Pulmonary artery endothelial cell (primary cell): ENCODE data around the gene CD48. TPM values are rescaled to one million over a fixed set of nuclear protein-coding genes. Genes with fewer than 3 reads are reported as not detected.

ENCODE experiments used
- DNase-seq: peaks from one replicate; pipeline ENCODE4 v3.0.0-alpha.2; 2011; ENCODE audit warnings: low read depth, low spot score
- total RNA-seq: library from RNA; depleted of rRNA; stranded (reverse); fragments of >200 nt; gene quantifications from 2 replicates; pipeline ENCODE4 v1.2.3, GENCODE V29; 2014

The CD48 gene
- total RNA-seq, 1 donor from 2014 or later = not detected

DNA sequence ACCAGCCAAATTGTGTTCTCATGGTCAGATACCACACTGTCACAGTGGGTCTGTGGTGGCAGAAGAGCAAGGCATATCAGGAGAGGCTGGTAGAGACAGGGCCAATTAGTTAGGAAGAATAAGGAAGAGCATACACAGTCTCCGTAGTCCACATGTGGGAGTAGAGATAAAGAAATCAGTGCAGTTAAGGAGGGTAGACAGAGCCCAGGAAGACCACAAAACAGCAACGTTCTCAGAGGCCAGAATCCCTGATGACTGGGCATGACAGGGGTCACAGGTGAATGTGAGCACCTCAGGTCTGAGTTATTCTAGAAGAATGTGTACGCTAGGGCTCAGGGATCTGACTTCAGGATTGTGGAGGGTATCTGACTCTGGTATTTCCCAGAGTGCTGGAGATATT lies 31.7 kb downstream of the CD48 start:
- no peak for DNase-seq

DNA sequence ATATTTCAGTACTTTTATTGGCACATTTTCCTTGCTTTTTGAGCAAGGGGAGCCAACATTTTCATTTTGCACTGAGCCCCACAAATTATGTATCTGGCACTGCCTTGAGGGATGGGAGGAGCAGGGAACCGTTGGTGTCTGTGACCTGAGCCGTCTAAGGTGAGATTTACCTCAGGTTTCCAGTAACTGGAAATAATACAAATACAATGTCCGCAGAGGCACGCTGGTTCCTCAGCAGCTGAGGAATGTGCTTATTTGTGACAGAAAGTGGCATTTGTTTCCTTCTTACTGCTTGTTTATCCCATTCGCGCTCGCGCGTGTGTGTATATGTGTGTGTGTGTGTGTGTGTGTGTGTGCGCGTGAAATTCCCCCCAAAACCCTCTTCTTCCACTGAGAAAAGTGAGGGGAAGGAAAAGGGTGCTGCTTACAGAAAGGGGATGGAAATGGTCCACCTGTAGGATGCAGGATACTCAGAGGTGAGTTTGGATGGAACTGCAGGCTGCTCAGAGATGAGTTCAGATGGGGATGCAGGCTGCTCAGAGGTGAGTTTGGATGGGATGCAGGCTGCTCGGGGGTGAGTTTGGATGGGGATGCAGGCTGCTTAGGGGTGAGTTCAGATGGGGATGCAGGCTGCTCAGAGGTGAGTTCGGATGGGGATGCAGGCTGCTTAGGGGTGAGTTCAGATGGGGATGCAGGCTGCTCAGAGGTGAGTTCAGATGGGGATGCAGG lies 34.6 kb downstream of the CD48 start:
- DNase-seq = no peak

DNA sequence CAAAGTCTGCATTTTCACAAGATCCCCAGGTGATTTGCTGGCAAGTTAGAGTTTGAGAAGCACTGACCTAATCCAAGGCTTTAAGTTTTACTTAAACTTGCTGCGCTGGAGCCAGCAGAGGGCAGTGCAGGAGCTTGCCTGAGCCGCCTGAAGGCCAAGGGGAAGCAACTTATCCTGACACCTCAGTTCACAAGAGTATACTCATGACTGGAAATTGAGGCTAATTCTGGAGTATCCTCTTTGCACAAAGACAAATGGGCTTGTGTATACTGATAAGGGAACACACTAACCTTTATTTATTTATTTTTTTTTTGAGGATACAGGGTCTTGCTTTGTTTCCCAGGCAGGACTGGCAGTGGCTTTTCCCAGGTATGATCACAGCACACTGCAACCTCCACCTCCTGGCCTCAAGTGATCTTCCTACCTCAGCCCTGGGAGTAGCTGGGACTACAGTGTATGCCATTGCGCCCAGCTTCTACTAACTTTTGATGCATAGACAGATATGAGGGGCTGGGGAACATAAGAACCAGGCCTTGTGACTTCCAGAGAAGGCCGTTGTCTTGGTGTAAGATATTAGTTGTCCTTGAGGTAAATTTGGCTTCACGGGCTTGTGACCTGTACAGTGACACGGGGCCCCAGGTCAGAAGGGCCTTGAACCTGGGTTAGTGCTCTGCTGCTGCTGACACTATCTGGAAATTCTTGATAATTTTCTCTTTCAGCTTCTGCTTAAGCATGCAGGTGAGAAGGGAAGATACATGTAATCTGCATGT lies 35.8 kb downstream of the CD48 start:
- peak; percentile 11 for DNase-seq

DNA sequence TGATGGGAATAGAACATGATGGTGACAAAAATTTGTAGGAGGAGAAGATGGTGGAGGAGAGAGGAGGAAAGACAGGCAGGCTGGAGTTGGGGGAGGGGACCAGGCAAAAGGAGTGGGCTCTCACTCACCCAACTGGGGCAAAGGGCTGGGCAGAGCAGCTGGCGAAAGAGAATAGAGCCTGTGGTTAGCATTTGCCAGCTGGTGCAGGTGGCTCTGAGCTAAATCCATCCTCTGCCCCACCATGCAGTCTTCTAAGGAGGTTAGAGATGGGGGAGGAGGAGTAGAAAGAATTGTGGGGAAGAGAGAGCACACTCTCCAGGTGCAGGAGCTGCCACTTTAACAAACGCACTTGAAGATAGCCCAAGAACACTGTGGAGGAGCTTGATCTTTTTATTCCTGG lies 37.2 kb downstream of the CD48 start:
- DNase-seq = no peak

DNA sequence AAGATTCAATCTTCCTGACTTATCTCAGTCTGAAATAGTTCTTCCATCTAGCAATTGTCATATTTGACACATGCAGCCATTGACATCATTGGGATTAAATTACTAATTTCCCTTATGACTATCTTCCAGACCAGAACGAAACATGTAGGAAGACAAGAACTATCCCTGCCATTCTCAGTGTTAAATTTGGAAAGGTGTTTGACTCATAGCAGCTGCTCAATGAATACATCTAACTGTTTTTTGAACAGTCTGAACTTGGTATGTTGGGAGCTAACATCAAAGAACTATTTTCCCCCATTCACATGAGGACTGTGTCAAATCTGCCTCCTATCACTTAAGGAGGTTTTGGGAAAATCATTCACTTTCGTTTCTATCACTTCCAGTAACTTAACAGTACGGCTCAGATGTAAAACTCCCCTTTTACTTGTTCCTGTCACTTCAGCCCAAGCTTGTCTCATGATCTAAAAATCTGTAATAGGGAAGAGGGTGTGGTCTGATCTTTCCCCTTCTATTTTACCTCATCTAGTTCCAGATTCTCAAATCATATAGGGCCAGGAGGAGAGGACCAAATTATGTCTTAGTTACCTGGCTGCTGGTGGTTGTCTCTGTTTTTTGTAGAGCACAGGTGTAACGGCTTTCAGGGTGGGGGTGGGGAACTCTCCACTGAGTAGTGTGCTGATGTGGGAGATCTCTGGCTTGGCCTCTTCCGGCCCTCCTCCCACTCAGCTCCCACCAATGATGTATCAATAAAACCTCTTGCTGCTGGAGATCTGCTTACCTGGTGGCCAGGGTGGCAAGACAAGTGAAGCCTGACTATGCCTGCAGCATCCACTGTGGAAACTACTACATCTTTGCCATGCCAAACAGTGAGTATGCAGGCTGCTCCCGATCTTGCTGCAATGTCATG lies 38.6 kb downstream of the CD48 start:
- no peak for DNase-seq

DNA sequence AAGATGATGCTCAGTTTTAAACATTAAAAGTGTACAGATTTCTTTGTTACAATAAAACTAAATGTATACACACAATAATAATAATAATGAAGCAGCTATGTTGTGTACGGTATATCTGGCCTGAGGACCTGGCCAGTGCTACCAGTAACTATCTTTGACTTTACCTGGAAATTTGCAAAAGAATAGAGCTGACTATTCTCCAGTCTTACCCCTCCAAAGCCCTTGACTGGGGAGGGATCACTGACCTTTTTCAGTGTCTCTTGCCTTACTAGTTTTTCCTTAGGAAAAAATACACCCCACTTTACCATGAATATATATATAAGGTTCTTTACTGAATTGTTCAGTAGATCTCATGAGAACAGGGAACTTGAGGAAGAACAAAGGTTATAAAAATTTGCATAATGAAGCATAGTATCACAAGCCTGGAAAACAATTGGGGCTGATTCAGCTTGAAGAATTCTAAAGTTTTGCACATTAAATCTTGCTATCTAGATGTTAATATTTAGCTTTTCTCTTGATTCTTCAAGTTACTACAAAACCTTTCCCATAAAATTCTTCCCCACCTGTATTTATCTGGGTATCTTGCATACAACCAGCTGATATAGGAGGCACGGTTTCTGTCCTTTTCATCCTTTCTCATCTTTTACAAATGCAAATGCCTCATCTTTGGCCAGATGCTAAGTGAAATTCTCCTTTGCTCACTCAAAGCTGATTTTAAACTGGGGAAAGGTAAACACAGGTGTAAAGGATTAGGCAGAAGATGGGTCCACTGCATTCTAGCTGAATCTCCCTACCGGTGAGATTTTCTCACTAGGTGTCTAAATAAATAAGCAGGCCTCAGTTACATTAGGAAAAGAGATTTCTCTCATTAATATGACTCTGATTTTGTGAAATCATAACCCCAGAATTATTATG lies 39.8 kb downstream of the CD48 start:
- DNase-seq = no peak

DNA sequence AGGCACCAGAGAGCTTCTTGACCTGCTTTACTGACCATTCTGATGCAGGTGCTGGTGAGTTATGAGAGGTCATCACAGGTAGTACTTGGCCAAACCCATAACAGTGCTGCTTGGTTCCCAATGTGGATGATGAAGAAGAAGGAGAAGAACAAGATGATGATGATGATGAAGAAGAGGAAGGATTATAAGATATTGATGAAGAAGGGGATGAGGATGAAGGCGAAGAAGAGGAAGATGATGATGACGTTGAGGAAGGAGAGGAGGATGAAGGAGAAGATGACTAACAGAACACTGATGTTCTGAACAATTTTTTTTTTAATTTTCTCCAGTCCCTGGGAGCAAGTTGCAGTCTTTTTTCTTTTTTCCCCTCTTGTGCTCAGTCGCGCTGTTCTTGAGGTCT lies 40.9 kb downstream of the CD48 start:
- DNase-seq = no peak

DNA sequence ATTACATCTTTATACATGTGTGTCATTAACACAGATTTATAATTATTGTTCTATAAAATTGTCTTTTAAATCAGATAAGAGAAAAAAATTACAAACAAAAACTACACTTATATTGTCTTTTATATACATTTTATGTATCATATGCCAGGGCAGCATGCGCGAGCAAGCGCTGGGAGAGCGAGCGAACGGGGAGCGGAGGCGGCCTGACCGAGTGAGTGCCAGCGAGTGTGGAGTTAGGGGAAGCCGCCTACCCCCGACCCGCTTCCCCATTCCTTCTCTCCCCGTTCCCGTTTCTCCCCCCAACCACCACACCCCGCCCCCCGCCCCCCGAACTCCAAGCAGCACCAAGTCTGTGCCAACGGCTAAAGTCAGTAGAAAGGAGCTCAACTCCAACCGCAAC lies 41.8 kb downstream of the CD48 start:
- no peak for DNase-seq

DNA sequence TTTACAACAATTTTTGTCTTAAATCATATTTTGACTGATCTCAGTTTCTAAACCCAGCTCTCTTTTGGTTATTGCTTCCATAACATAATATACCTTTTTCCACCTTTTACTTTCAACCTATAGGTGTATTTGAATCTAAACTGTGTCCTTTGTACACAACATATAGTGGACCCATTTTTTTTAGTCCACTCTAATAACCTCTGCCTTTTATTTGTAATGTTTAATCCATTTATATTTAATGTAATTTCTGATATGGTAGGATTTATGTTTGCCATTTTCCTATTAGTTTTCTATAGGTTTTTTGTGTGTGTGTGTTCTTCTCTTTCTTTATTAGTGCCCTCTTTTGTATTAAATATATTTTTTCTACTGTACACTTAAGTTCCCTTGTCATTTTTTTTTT lies 42.3 kb downstream of the CD48 start:
- no peak for DNase-seq

DNA sequence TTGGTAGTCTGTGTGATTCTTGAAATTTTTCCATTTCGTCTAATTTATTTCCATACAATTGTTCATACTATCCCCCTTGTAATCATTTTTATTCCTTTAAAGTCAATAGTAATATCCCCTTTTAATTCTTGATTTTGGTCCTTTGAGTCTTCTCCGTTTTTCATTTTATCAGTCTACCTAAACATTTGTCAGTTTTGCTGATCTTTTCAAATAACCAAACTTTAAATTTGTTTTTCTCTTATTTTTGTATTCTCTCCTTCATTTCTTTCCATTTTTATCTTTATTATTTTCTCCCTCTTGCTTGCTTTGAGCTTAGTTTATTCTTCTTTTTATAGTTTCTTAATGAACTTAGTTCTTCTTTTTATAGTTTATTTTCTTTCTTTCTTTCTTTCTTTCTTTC lies 43.7 kb downstream of the CD48 start:
- no peak for DNase-seq

DNA sequence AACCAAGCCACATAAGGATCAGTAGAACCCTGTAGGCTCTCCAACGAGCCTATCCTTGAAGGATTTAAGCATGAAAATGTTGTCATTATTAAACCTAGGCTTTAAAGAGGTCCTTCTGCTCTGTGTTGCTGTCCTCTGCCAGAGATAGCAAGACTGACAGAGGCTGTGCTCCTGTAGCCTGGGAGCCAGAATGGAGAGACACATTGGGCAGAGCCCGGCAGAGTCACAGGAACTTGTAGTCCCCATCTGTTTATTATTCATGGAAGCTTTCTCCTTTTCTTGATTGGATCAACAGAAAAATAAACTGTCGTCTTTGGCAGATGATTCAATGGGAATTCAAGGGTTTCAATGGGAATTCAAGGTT lies 45.6 kb downstream of the CD48 start:
- DNase-seq = no peak

DNA sequence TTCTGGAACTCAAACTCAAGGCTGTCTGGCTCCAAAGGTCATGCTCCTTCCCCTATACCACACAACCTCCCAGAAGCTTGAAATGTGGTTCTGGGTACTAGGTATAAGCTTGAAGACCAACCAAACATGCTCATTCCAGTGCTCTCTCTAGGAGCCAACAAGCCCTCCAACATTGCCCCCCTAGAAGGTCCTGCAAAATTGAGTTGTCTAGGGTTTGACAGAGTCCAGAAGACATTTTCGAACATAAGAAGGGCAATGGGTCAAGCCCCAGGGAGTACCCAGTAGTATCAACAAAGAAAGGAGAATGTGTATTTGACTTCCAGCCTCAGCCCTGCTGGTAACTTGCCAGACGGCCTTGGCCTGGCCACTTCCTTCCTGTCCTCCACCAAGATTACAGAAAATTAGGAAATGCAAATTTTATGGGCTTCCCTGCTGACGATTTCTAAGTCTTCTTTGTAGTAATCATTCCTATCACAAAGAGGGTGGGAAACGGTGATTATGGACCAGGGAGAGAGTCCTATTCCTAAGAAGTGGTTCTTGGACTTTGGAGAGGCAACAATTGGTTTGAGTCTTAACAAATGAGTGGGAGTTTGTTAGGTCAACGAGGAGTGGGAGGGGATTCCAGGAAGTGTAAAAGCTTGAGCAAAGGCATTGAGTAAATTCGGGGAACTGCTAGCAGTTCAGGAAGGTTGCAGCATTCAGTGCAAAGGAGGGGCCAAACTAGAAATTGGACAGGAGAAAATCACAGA lies 46.1 kb downstream of the CD48 start:
- DNase-seq = no peak

DNA sequence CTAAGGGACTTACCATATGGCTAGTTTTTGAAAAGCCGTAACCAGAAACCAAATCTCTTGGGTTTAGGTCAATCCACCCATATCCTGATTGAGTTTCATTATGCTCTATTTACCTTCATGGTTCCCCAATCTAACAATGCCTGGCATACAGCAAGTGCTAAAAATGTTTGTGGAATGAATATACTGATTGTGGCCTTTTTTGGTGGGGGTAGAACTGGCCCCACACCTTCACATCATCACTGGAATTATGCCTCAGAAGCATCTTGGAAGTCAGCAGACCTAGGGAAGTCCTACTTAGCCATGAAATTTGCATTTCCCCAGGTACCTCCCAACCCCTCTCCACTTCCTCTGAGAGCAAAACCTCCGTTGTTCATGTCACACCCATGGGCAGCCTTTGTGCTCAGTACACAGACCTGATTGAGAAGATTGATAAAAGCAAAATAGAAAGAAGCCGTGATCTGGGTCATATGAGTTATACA lies 47.0 kb downstream of the CD48 start:
- DNase-seq = no peak

DNA sequence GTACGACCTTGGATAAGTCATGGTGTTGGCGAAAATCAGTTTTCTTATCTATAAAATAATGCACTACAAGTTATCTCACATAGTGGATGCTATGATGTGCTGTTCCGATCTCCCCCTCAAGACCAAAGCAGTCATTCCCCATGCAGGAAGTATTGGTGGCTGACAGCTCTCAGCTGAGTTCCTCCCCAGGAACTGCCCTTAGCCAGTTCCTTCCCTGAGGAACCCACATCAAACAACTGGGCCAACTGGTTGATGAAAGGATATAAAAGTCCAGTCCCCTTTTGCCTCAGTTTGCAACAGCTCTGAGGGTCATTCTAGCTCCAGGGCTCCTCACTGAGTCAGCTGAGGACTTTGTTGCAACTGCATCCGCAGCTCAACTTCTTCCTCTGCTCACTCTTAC lies 48.7 kb downstream of the CD48 start:
- no peak for DNase-seq

DNA sequence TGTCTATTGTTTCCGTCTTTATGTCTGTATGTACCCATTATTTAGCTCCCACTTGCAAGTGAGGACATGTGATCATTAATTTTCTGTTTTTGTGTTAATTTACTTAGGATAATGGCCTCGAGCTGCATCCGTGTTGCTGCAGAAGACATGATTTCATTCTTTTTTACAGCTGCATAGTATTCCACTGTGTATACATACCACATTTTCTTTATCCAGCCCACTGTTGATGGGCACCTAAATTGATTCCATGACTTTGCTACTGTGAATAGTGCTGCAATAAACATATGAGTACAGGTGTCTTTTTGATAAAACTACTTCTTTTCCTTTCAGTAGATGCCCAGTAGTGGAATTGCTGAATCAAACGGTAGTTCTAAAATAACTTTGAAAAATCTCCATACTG lies 52.1 kb downstream of the CD48 start:
- DNase-seq = no peak

DNA sequence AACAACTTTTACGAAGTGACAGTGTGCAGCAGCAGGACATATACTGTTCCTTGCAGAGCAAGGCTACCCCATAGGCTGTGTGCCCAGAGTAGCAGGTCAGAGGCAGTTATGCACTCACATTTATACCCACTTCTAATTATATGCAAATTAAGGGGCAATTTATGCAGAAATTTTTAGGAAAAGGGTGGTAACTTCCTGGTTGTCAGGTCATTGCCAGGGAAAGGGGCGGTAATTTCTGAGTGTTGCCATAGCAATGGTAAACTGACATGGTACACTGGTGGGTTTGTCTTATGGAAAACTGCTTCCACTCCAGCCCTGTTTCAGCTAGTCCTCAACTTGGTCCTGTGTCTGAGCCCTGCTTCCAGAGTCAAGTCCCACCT lies 52.8 kb downstream of the CD48 start:
- DNase-seq = no peak

DNA sequence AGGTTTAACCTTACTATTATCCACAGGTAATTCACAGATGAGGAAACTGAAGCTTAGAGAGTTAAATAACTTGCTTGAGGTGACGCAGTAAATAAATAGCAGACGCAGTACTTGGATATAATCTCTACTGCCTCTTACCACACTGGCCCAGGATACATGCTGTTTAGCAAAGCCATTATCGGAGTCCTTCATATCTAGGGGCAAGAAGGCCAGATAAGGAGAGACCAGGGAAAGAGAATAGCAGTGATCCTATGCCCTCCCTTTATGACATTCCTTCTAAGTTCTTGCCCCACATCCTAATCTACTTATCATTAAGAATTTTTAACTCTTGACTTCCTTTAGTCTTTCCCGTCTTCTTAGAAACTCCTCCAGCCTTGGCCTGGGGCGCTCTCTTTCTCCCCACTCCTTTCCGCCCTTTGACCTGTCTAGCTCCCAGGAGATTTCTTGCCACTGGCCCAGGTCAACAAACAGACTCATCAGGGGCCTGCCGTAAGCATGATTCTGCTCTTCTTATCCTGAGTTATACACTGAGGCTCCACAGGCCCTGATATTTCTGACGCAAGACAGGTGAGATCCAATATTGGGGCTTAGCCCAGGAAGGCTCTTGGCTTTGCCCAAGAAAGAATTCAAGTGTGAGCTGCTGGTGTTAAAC lies 53.3 kb downstream of the CD48 start:
- DNase-seq = no peak

DNA sequence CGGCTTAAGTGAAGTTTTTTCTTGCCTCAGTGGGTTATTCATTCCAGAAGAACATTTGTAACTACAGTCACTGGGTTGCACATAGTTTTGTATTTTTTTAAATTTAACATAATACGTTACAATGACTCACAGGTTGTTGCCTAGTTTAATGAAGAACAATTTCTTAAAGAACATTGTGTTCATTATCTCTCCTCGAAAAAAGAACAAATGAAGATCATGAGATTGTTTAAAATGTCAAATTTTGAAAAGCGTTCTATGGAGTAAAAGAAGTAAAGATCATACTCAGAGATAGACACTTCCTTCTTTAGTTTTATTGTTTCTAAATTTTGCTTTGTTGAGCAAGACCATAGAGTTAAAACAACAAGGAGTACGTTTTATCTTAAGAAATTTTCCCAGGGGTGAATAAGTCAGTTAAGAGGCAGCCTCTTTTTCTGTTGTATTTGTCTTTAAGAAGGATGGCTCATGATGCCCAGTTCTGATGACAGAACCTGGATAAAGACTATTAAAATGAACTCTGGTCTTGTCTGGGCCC lies 54.3 kb downstream of the CD48 start:
- no peak for DNase-seq

DNA sequence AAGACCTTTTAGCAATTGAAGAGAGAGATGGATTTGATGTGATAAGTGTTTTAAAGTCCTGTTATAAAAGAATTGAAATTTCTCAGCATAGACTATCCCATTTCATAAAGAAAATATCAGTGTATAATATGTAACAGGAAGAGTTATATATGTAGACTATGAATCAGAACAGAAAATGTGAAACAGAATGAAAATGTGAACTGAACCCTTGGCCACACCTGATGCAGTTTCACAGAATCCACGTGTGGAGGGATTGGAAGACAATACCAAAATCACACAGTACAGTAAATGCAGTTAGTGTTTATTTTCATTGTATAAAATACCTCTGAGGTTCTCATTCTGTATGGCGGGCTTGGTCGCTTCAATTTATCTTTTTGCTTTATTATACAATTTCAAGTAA lies 54.9 kb downstream of the CD48 start:
- no peak for DNase-seq

DNA sequence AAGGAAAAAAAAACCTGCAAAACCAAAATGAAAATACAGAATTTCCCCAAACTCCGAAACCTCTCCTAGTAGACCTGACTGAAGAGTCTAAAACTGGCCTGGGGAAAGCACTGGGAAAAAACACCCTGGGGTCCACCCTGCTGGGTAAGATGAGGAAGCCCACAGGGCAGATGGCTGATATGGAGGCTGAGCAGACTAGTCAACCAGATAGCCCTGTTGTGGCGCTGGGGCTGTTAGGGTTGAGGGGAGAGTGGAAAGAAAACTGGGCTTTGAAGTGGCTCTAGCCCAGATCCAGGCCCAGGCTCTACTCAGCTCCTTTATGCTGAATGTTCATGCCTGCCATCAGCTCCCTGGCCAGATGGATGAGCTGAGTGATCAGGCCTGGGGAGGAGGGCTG lies 58.0 kb downstream of the CD48 start:
- DNase-seq = no peak
